Right lung (tissue), 5 donors: ENCODE measurements around the gene MYO18B. TPM values are rescaled to one million over a fixed set of nuclear protein-coding genes. Genes with fewer than 3 reads are reported as not detected.

ENCODE experiments used
- DNase-seq, 2 donors: peaks; one replicate each; pipeline ENCODE4 v3.0.0-alpha.2; 2013
- polyA plus RNA-seq, 5 donors: library from polyadenylated mRNA; unstranded; fragments of 120-200 nt; gene quantifications; one replicate each; pipeline versions ENCODE4 v1.2.1 to v1.2.3, GENCODE V29; 2013; ENCODE audit warnings: inconsistent platforms in 1 of 5, low replicate concordance in 1 of 5; ENCODE audit not compliant: insufficient read length in 5 of 5, insufficient read depth in 1 of 5

The MYO18B gene
- polyA plus RNA-seq, 5 donors, result 0.11 to 3.4 (median 0.15) TPM

- no peak for DNase-seq
Observed at GRCh38 chr22:25712661-25713400, 29.2 kb upstream of the MYO18B start.

- DNase-seq, result no peak
Observed at GRCh38 chr22:25714070-25714469, 27.9 kb upstream of the MYO18B start.

DNA sequence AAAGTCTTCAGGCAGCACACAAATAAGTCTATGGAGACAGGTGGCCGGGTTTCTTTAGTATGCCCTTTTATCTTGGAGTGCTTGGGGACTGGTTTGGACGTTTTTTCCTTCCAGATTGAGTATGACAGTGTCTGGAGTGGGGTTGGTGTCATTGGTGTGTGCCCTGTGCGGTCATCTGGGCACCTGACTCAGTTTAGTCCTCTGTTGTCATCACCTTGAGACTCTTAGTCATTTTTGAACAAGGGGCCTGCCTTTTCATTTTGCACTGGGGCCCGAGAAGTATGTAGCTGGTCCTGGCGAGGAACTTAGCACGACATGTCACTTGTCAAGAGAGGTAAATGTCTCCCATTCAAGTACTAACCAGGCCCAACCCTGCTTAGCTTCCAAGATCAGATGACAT, 27.2 kb upstream of the MYO18B start:
- DNase-seq, result no peak

GRCh38 chr22:25716637-25717036, 25.4 kb upstream of the MYO18B start:
- DNase-seq, result no peak

GRCh38 chr22:25718135-25718840, 23.7 kb upstream of the MYO18B start:
- no peak for DNase-seq

- no peak for DNase-seq
Observed at GRCh38 chr22:25722223-25722622, 19.8 kb upstream of the MYO18B start.

- no peak for DNase-seq
Observed at GRCh38 chr22:25722626-25723025, 19.4 kb upstream of the MYO18B start.

GRCh38 chr22:25726241-25726640, 15.7 kb upstream of the MYO18B start:
- DNase-seq, result no peak

DNA sequence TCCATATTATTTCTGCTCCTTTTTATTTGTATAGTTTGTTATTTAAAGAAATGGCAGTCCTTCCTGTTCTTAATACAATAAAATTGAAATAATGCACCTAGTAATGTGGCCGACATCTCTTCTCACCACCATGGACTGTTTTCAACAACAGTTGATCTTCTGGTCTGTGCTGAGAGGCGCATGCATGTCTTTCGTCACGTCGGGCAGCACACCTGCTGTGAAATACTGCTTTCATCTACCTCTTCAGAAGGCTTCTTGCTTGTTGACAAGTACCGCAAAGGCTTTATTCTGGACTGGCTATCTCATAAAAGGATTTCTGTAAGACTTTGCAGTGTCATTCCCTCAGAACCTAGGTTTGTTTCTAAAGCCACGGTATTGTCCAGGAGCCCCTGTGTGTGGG, 13.9 kb upstream of the MYO18B start:
- DNase-seq, result no peak

DNA sequence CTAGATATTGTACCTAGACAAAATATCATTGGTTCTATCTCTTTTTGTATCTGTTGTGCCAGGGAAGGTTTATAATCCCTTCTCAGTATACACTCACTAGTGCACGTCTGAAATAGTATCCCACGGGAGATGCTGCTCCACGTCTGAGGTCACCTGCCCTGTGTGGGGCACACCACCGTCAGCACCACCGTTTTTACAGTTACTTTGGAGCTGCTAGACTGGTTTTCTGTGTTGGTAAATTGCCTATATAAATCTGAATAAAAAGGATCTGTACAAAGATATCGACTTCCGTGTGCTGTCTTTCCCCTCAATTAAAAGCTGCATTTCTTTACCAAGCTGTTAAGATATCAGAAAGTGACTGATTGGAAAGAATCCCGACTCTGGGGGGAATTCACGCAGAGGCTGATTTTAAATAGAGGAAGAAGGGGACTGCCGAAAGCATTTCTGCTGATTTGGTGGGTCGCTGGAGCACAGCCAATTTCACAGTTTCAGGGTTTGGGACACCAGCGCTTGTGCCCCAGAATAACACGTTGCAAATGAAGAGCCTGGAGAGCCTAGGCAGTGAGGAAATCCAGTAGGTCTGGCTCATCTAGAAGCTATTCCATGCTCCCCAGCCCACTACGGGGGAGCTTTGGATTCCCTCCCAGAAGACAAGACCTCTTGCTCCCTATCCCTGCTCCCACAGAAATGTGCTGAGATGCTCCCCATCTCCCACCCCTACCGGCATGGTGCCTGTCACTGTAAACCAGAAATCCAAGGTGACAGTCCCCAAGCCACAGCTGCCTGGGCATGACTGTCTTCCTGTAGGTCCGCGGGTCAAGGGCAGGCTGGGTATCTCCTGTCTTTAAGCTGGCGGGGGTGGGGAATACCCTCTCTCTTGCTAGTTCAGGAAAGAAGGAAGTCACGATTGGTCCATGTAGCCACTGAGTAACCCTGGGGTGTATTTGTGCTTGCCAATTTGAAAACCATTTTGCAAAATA, 12.7 kb upstream of the MYO18B start:
- no peak for DNase-seq

GRCh38 chr22:25735650-25736049, 6.3 kb upstream of the MYO18B start:
- no peak for DNase-seq

DNA sequence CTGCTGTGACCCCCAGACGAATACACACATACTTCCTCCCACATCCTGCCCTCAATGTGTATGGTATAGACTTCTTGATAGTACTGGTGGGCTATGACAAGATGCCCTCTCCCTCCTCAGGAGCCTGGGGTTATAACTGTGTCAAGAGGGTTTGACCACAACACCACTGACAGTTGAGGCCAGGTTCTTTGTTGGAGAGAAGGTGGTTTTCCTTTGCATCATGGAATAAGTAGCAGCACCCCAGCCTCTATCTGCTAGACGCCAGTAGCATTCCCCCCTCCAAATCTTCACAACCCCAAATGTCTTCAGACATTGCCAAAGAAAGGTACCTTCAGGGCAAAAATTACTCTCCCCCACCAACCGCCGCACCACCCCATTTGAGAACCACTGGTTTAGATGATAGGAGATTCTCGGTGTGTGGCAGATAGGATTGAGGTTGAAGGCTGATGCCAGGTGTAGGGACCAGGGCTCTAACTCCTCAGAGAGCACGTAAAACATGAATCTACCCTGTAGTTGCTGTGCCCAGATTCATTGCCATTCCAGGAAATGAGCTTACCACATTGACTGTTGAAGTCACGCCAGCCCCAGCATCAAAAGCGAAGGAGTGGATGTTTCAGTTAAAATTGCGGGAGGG, 5.5 kb upstream of the MYO18B start:
- DNase-seq, result no peak

DNA sequence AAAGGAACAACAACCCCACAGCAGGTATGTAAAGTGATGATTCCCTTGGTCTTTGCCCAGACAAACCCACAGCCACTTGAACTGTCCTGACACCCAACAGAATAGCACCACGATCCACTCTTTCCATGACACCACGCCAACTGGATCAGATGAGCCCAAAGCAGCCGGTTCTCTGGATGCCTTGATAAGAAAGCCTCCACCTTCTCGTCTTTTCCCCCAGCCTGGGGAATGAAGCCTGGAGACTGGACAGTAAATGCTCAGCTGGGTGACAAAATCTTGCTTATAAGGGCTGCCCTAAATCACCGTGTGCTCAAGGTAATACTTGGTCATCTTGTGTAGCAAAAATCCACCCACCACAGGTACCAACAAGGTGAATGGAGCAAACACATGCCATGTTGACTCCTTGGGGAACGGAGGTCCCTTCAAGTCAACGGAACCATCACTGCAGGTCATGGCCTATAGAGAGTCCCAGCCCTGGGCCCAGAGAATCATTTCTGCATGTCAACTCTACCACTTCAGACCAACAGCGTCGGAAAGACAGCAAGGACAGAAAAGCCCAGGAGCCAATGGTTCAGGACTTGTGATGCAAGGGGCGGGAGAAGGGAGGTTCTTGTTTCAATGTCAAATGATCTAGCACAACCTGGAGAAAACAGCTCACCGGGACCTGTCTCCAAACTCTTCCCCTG, 2.2 kb upstream of the MYO18B start:
- DNase-seq, result no peak

- no peak for DNase-seq
Observed at GRCh38 chr22:25742918-25743708, 1.1 kb downstream of the MYO18B start.

DNA sequence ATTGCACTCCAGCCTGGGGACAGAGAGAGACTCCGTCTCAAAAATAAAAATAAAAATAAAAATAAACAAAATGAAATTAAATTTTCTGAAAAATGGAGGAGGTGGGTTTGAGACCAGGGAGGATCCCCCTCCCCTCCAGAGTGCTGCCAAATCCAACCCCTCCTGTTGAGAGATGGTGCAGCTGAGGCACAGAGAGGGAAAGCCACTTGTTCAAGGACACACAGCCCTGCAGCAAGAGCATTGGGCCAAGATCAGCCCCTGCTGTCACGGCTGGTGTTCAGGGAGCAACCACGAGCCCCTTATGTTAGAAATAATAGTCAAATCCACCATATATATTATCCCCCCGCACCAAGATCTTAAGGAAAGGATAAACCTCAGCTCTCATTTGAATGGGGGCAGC, 2.7 kb downstream of the MYO18B start:
- no peak for DNase-seq

DNA sequence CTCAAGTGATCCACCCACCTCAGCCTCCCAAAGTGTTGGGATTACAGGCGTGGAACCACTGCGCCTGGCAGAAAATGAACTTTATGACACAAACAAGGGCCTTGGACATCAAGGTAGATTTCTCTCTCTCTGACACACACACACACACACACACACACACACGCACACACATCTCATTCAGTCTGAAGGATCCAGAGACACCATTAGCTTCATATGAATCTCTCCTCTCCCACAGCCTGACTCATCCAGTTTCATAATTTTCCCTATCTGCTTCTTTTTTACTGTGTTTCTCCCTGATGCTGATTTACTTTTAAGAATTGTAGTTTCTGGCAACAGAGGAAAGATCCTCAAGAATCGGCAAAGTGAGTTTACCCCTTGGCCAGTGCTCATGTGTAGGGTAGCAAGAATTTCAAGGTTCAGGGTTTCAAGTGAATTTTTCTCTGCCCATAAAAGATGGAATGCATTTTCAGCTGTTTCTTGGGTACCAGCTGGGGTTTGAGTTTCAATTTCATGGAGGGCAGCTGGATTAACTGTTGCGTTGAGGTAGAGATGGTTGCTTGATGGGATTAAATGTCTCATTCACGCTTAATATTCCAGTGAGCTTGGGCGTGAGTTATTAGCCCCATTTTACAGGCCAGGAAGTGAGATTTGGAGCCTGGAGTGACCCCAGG, 3.5 kb downstream of the MYO18B start:
- DNase-seq, result no peak

DNA sequence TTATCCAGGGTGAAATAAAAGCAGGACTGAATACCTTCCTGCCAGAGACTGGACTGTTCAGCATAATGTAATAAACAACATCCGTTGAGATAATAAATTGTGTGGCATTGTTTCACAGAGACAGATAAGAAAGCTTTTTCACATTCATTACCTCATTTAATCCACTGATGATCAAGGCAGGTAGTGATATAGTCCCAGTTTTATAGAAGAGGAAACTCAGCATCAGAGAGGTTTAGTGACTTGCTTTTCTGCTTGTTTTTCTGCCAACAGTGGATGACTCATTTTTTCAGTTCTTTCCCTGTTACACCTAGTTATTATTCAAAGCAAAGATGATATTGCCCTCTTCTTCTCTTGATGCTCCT, 4.0 kb downstream of the MYO18B start:
- DNase-seq, result no peak

- DNase-seq, result no peak
Observed at GRCh38 chr22:25747245-25747944, 5.4 kb downstream of the MYO18B start.

- no peak for DNase-seq
Observed at GRCh38 chr22:25748140-25748539, 6.2 kb downstream of the MYO18B start.
